Mesenchymal stem cell (in vitro differentiated cells and primary cell): ENCODE results near the gene STRBP.

ENCODE experiments used
- DNase-seq: peaks from one replicate; pipeline ENCODE4 v3.0.0-alpha.2; 2013
- H2AFZ ChIP-seq: one replicate; pipeline ENCODE4 v1.6.1; 2013; ENCODE audit warnings: low read depth, mild to moderate bottlenecking, control low read depth, inconsistent platforms, low read length, moderate library complexity
- H2AK5ac ChIP-seq: 2 replicates; pipeline ENCODE4 v1.6.1; 2013; ENCODE audit warnings: low read length, moderate library complexity, mild to moderate bottlenecking, inconsistent platforms; ENCODE audit not compliant: severe bottlenecking
- H2BK120ac ChIP-seq: one replicate; pipeline ENCODE4 v1.6.1; 2013; ENCODE audit warnings: low read depth, mild to moderate bottlenecking, inconsistent platforms, low read length, moderate library complexity
- H2BK12ac ChIP-seq, 2 experiments: one replicate each; pipeline ENCODE4 v1.6.1; 2013; ENCODE audit warnings: inconsistent platforms in 2 of 2, low read length in 2 of 2, mild to moderate bottlenecking in 2 of 2, moderate library complexity in 2 of 2, control low read depth in 1 of 2
- H2BK15ac ChIP-seq: one replicate; pipeline ENCODE4 v1.6.1; 2013; ENCODE audit warnings: mild to moderate bottlenecking, low read depth, inconsistent platforms; ENCODE audit not compliant: poor library complexity, severe bottlenecking
- H2BK5ac ChIP-seq: 2 replicates; pipeline ENCODE4 v1.6.1; 2013; ENCODE audit warnings: low read depth, mild to moderate bottlenecking, low read length, control low read depth, inconsistent platforms; ENCODE audit not compliant: poor library complexity, severe bottlenecking
- H3K14ac ChIP-seq, 2 experiments: one replicate each; pipeline ENCODE4 v1.6.1; 2013; ENCODE audit warnings: inconsistent platforms in 2 of 2, low read length in 2 of 2, control low read depth in 1 of 2, mild to moderate bottlenecking in 1 of 2, moderate library complexity in 1 of 2
- H3K18ac ChIP-seq, 2 experiments: one replicate each; pipeline ENCODE4 v1.6.1; 2013; ENCODE audit warnings: inconsistent platforms in 2 of 2, low read length in 2 of 2, control low read depth in 1 of 2, low read depth in 1 of 2, mild to moderate bottlenecking in 1 of 2
- H3K23ac ChIP-seq, 2 experiments: one replicate each; pipeline ENCODE4 v1.6.1; 2013; ENCODE audit warnings: inconsistent platforms in 2 of 2, low read length in 2 of 2, mild to moderate bottlenecking in 2 of 2, moderate library complexity in 2 of 2, control low read depth in 1 of 2
- H3K27ac ChIP-seq: 2 replicates; pipeline ENCODE4 v1.5.1; 2013; ENCODE audit warnings: mild to moderate bottlenecking, moderate library complexity, low read length, control low read depth, inconsistent platforms; ENCODE audit not compliant: poor library complexity, severe bottlenecking
- H3K27me3 ChIP-seq, 2 experiments: 2 replicates each; pipeline versions ENCODE4 v1.6.1 to v1.7.0; 2013; ENCODE audit warnings: low read length in 2 of 2, mild to moderate bottlenecking in 2 of 2, moderate library complexity in 2 of 2, control low read depth in 1 of 2, inconsistent platforms in 1 of 2; ENCODE audit not compliant: control insufficient read depth in 1 of 2, insufficient read depth in 1 of 2
- H3K36me3 ChIP-seq, 2 experiments: 2 replicates each; pipeline versions ENCODE4 v1.6.1 to v1.7.0; 2013; ENCODE audit warnings: low read length in 2 of 2, control low read depth in 1 of 2, inconsistent platforms in 1 of 2, low read depth in 1 of 2, mild to moderate bottlenecking in 1 of 2; ENCODE audit not compliant: insufficient read depth in 2 of 2, control insufficient read depth in 1 of 2
- H3K4ac ChIP-seq, 2 experiments: one replicate each; pipeline ENCODE4 v1.6.1; 2013; ENCODE audit warnings: inconsistent platforms in 2 of 2, low read length in 2 of 2, mild to moderate bottlenecking in 2 of 2, moderate library complexity in 2 of 2, control low read depth in 1 of 2, low read depth in 1 of 2
- H3K4me1 ChIP-seq: 2 replicates; pipeline ENCODE4 v1.6.1; 2013; ENCODE audit warnings: low read depth, low read length, control low read depth; ENCODE audit not compliant: control insufficient read depth, insufficient read depth
- H3K4me2 ChIP-seq: 2 replicates; pipeline ENCODE4 v1.6.1; 2013; ENCODE audit warnings: low read length, mild to moderate bottlenecking, inconsistent platforms; ENCODE audit not compliant: poor library complexity, severe bottlenecking
- H3K4me3 ChIP-seq, 2 experiments: 2 replicates each; pipeline versions ENCODE4 v1.5.1 to v1.7.0; 2013; ENCODE audit warnings: low read length in 2 of 2, mild to moderate bottlenecking in 2 of 2, control low read depth in 1 of 2, low read depth in 1 of 2; ENCODE audit not compliant: insufficient read depth in 1 of 2
- H3K79me1 ChIP-seq: replicated peaks from 2 replicates; pipeline ENCODE4 v1.6.1; 2013; ENCODE audit warnings: mild to moderate bottlenecking, control low read depth, low read length, inconsistent platforms; ENCODE audit not compliant: poor library complexity, severe bottlenecking
- H3K9ac ChIP-seq: 2 replicates; pipeline ENCODE4 v1.7.0; 2013; ENCODE audit warnings: mild to moderate bottlenecking, low read length, moderate library complexity
- H3K9me3 ChIP-seq: 2 replicates; pipeline ENCODE4 v1.7.0; 2013; ENCODE audit warnings: mild to moderate bottlenecking, low read length; ENCODE audit not compliant: control insufficient read depth
- H4K8ac ChIP-seq: one replicate; pipeline ENCODE4 v1.6.1; 2013; ENCODE audit warnings: inconsistent platforms, mild to moderate bottlenecking, low read length, moderate library complexity
- H4K91ac ChIP-seq: one replicate; pipeline ENCODE4 v1.6.1; 2013; ENCODE audit warnings: mild to moderate bottlenecking, low read length, inconsistent platforms
- WGBS: methylation state at CpG from one replicate; pipeline ENCODE4 v1.1.7; 2013; ENCODE audit warnings: mixed read lengths; 5-methylcytosine and 5-hydroxymethylcytosine counted together

STRBP gene

GRCh38 chr9:123220127-123220526 is 48.3 kb downstream of the STRBP start:
- H2AK5ac ChIP-seq, result no peak overlapping the region
- no peaks in the 10 kb centered on the region for H3K36me3 ChIP-seq
- H3K9me3 ChIP-seq, result no peaks in the 10 kb centered on the region
- H3K9ac ChIP-seq, result no peak overlapping the region
- no peak overlapping the region for H2BK120ac ChIP-seq
- no peak overlapping the region for H3K23ac ChIP-seq
- H3K4me2 ChIP-seq, result no peak overlapping the region
- H3K4me1 ChIP-seq, result no peaks in the 10 kb centered on the region
- peaks cover 2% of the 10 kb centered on the region for H3K79me1 ChIP-seq
- no peaks in the 10 kb centered on the region for H3K27me3 ChIP-seq
- H2BK12ac ChIP-seq, result no peak overlapping the region
- no peak overlapping the region for H2BK15ac ChIP-seq
- H3K18ac ChIP-seq, result no peak overlapping the region
- H3K14ac ChIP-seq, result no peak overlapping the region
- H3K4ac ChIP-seq, result no peak overlapping the region
- H3K27ac ChIP-seq, result no peak overlapping the region
- no peak overlapping the region for H2BK5ac ChIP-seq
- DNase-seq, result no peak
- H3K4me3 ChIP-seq, result no peak overlapping the region
- no peak overlapping the region for H4K8ac ChIP-seq
- H4K91ac ChIP-seq, result no peak overlapping the region
- no peak overlapping the region for H2AFZ ChIP-seq
- WGBS, result 70% methylated on average over 2 of the region's 2 CpGs

GRCh38 chr9:123218831-123219230 is 49.6 kb downstream of the STRBP start:
- H3K14ac ChIP-seq, result no peak overlapping the region
- no peak overlapping the region for H2AK5ac ChIP-seq
- H3K18ac ChIP-seq, result no peak overlapping the region
- H3K27ac ChIP-seq, result no peak overlapping the region
- H3K4me1 ChIP-seq, result no peaks in the 10 kb centered on the region
- 98% methylated on average over 2 of the region's 3 CpGs for WGBS
- no peak overlapping the region for H4K91ac ChIP-seq
- no peak overlapping the region for H3K23ac ChIP-seq
- H3K79me1 ChIP-seq, result peaks cover 2% of the 10 kb centered on the region
- H3K4me3 ChIP-seq, result no peak overlapping the region
- H3K4me2 ChIP-seq, result no peak overlapping the region
- H3K36me3 ChIP-seq, result no peaks in the 10 kb centered on the region
- no peak overlapping the region for H2BK15ac ChIP-seq
- H3K9ac ChIP-seq, result no peak overlapping the region
- no peak overlapping the region for H4K8ac ChIP-seq
- no peak overlapping the region for H2AFZ ChIP-seq
- H2BK12ac ChIP-seq, result no peak overlapping the region
- H2BK5ac ChIP-seq, result no peak overlapping the region
- no peak for DNase-seq
- H3K9me3 ChIP-seq, result no peaks in the 10 kb centered on the region
- no peak overlapping the region for H3K4ac ChIP-seq
- H3K27me3 ChIP-seq, result no peaks in the 10 kb centered on the region
- no peak overlapping the region for H2BK120ac ChIP-seq

- no peak overlapping the region for H3K14ac ChIP-seq
- 100% methylated on average over 1 of the region's 2 CpGs for WGBS
These were observed 51.2 kb downstream of the STRBP start for GRCh38 chr9:123217128-123217654.

GRCh38 chr9:123216251-123216797 is 52.1 kb downstream of the STRBP start:
- Histone ChIP-seq H3K14ac (no peak overlapping the region), H3K23ac (no peak overlapping the region), H3K4me2 (no peak overlapping the region), H2AFZ (no peak overlapping the region), H3K4me1 (no peaks in the 10 kb centered on the region), H4K91ac (no peak overlapping the region), H3K79me1 (peaks cover 2% of the 10 kb centered on the region), H3K27me3 (no peaks in the 10 kb centered on the region), H3K18ac (no peak overlapping the region), H3K4ac (no peak overlapping the region), H2BK5ac (no peak overlapping the region), H2BK12ac (no peak overlapping the region), H3K36me3 (no peaks in the 10 kb centered on the region), H2BK120ac (no peak overlapping the region), H4K8ac (no peak overlapping the region), H3K4me3 (no peak overlapping the region), H3K9ac (no peak overlapping the region), H3K27ac (no peak overlapping the region), H2AK5ac (no peak overlapping the region), H3K9me3 (no peaks in the 10 kb centered on the region), H2BK15ac (no peak overlapping the region)
- no peak for DNase-seq
- 83% methylated on average over 5 of the region's 5 CpGs for WGBS

More at GRCh38 chr9:123217128-123217654, 51.2 kb downstream of the STRBP start:
- Histone ChIP-seq H3K9me3 (no peaks in the 10 kb centered on the region), H2BK5ac (no peak overlapping the region), H3K79me1 (peaks cover 2% of the 10 kb centered on the region), H2BK12ac (no peak overlapping the region), H2AFZ (no peak overlapping the region), H2BK15ac (no peak overlapping the region), H3K27me3 (no peaks in the 10 kb centered on the region), H3K4me1 (no peaks in the 10 kb centered on the region), H3K4ac (no peak overlapping the region), H3K4me2 (no peak overlapping the region), H4K91ac (no peak overlapping the region), H3K23ac (no peak overlapping the region), H3K27ac (no peak overlapping the region), H3K18ac (no peak overlapping the region), H2AK5ac (no peak overlapping the region), H3K9ac (no peak overlapping the region), H3K36me3 (no peaks in the 10 kb centered on the region), H2BK120ac (no peak overlapping the region), H4K8ac (no peak overlapping the region), H3K4me3 (no peak overlapping the region)
- DNase-seq, result no peak
